Right lobe of liver (tissue), 4 donors: ENCODE data around the gene APOL3.

Experiments used
- POLR2A ChIP-seq: fragments of 450-650 bp; IDR thresholded peaks from one replicate; pipeline ENCODE4 v1.6.1; 2017; ENCODE audit warnings: antibody characterized with exemption, mild to moderate bottlenecking
- TF ChIP-seq, protein P1 (sequence below), 4 donors: fragments of 200-600 bp in 3 of 4; fragments of 450-650 bp in 1 of 4; IDR thresholded peaks; one replicate each; pipeline versions ENCODE4 v1.5.1 to v1.8.0; 2016 to 2022; ENCODE audit warnings: antibody characterized with exemption in 4 of 4, mild to moderate bottlenecking in 2 of 4
- donor health status: DM: no; HTN: no; CAD: no.
- donor health status: DM: no; HTN: no; CAD: no.
- donor health status: DM: no; HTN: yes; CAD: no.

DNA sequence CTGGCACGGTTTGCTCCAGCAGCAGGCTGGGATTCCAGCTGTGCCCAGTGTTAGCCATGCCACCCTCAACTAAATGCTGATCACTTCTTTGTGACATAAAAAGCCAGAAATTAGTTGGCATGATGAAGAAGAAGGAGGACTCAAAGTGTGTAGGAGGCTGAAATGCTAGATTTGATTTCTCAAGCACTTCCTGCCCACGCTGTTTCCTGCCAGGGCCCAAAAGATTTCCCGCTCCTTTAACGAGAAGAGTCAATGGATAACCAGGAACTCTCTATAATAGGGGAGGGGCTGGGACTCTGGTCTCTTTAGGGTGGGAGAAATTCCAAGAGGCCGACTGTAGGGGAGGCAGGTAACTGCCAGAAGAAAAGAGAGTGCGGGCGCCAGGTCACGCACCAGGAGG lies 26.4 kb downstream of the APOL3 start:
- TF ChIP-seq, protein P1, sequence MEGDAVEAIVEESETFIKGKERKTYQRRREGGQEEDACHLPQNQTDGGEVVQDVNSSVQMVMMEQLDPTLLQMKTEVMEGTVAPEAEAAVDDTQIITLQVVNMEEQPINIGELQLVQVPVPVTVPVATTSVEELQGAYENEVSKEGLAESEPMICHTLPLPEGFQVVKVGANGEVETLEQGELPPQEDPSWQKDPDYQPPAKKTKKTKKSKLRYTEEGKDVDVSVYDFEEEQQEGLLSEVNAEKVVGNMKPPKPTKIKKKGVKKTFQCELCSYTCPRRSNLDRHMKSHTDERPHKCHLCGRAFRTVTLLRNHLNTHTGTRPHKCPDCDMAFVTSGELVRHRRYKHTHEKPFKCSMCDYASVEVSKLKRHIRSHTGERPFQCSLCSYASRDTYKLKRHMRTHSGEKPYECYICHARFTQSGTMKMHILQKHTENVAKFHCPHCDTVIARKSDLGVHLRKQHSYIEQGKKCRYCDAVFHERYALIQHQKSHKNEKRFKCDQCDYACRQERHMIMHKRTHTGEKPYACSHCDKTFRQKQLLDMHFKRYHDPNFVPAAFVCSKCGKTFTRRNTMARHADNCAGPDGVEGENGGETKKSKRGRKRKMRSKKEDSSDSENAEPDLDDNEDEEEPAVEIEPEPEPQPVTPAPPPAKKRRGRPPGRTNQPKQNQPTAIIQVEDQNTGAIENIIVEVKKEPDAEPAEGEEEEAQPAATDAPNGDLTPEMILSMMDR (IDR thresholded peaks at IDR 0.05): no peak
- no peak for TF ChIP-seq POLR2A
